GM12878 (cell line): ENCODE data around the gene P4HA2. TPM values are rescaled to one million over a fixed set of nuclear protein-coding genes. Genes with fewer than 3 reads are reported as not detected.

ENCODE experiments used
- ATAC-seq: fragments of 200-7000 bp; cut with Tn5 transposase; 3 replicates; pipeline ENCODE4 v1.9.1; 2020; ENCODE audit warnings: mild to moderate bottlenecking, moderate library complexity
- BruUV-seq: library from RNA; stranded (reverse); fragments of 400-500 nt; replicated peaks from 2 replicates; lab custom pipeline; 2021; lab: Mats Ljungman, UMichigan
- CTCF ChIA-PET: fragments of 300-600 bp; sonication (Branson Sonifier 250); formaldehyde crosslinking; extraction: SDS; loops from one replicate; lab custom pipeline; 2021; ENCODE audit warnings: inconsistent platforms; lab: Yijun Ruan, JAX
- POLR2A ChIA-PET: fragments of 350-600 bp; formaldehyde crosslinking; extraction: SDS; loops from one replicate; lab custom pipeline; 2021; ENCODE audit warnings: inconsistent platforms; lab: Charles Lee
- RAD21 ChIA-PET: fragments of 300-600 bp; sonication (Branson Sonifier 250); formaldehyde crosslinking; loops from one replicate; lab custom pipeline; 2023; ENCODE audit warnings: antibody characterized with exemption; ENCODE audit not compliant: unreplicated experiment; lab: Charles Lee
- SMC1A ChIA-PET: fragments of 300-600 bp; sonication (Branson Sonifier 250); formaldehyde crosslinking; loops from one replicate; lab custom pipeline; 2023; ENCODE audit not compliant: unreplicated experiment, uncharacterized antibody; lab: Charles Lee
- DNase-seq: peaks from one replicate; pipeline ENCODE4 v3.0.0-alpha.2; 2011; ENCODE audit warnings: low read depth, low spot score
- FAIRE-seq: peaks from 3 replicates; lab custom pipeline; 2011; peaks lifted over from hg19 to GRCh38; lab: Jason Lieb, UNC
- H2AFZ ChIP-seq: 2 replicates; pipeline ENCODE4 v1.6.0; 2011; ENCODE audit warnings: low read depth, low read length, control low read depth; ENCODE audit not compliant: control insufficient read depth
- H3K27ac ChIP-seq: 2 replicates; pipeline ENCODE4 v1.5.1; 2011; ENCODE audit warnings: control low read depth; ENCODE audit not compliant: control insufficient read depth, insufficient read depth
- H3K27me3 ChIP-seq, 2 experiments: replicated peaks in 1 of 2; 2 replicates each; pipeline versions ENCODE4 v1.6.0 to v1.6.1; 2011; ENCODE audit warnings: low read length in 1 of 2; ENCODE audit not compliant: control insufficient read depth in 2 of 2, insufficient read depth in 2 of 2
- H3K36me3 ChIP-seq, 2 experiments: 2 replicates each; pipeline ENCODE4 v1.5.1; 2011; ENCODE audit warnings: low read length in 1 of 2; ENCODE audit not compliant: control insufficient read depth in 2 of 2, insufficient read depth in 2 of 2
- H3K4me1 ChIP-seq: 2 replicates; pipeline ENCODE4 v1.6.1; 2011; ENCODE audit warnings: mild to moderate bottlenecking, low read length, moderate library complexity, mixed read lengths; ENCODE audit not compliant: control insufficient read depth, insufficient read depth
- H3K4me2 ChIP-seq: 2 replicates; pipeline ENCODE4 v1.6.0; 2011; ENCODE audit warnings: control low read depth; ENCODE audit not compliant: control insufficient read depth, insufficient read depth
- H3K4me3 ChIP-seq: fragments of 200-600 bp; sonication (generic); 2 replicates; pipeline ENCODE4 v1.5.1; 2016
- H3K79me2 ChIP-seq: 2 replicates; pipeline ENCODE4 v1.6.0; 2011; ENCODE audit warnings: low read length; ENCODE audit not compliant: control insufficient read depth, insufficient read depth
- H3K9ac ChIP-seq: 2 replicates; pipeline ENCODE4 v1.8.0; 2011; ENCODE audit warnings: low read length, control low read depth, mixed read lengths; ENCODE audit not compliant: control insufficient read depth, insufficient read depth
- H3K9me3 ChIP-seq: replicated peaks from 3 replicates; pipeline ENCODE4 v1.5.1; 2011; ENCODE audit warnings: mild to moderate bottlenecking, low read length; ENCODE audit not compliant: control insufficient read depth, insufficient read depth
- H4K20me1 ChIP-seq: 2 replicates; pipeline ENCODE4 v1.6.0; 2011; ENCODE audit not compliant: control insufficient read depth, insufficient read depth
- HDAC6 ChIP-seq: fragments of 200-600 bp; sonication (generic); IDR thresholded peaks from one replicate; pipeline ENCODE4 v1.8.0; 2017; ENCODE audit warnings: antibody characterized with exemption; ENCODE audit not compliant: unreplicated experiment
- MEF2B ChIP-seq: fragments of 450-650 bp; IDR thresholded peaks from 2 replicates; pipeline ENCODE4 v1.6.1; 2018; ENCODE audit warnings: mild to moderate bottlenecking, moderate library complexity; ENCODE audit not compliant: partially characterized antibody, poor library complexity, severe bottlenecking
- MTA2 ChIP-seq: fragments of 450-650 bp; IDR thresholded peaks from 2 replicates; pipeline ENCODE4 v1.6.1; 2016; ENCODE audit warnings: low read depth, mild to moderate bottlenecking, moderate library complexity
- NR2C1 ChIP-seq: fragments of 450-650 bp; IDR thresholded peaks from 2 replicates; pipeline ENCODE4 v1.6.1; 2017; ENCODE audit warnings: antibody characterized with exemption, mild to moderate bottlenecking, moderate library complexity
- RB1 ChIP-seq: fragments of 450-650 bp; formaldehyde crosslinking; IDR thresholded peaks from 2 replicates; pipeline ENCODE4 v1.6.1; 2017; ENCODE audit warnings: mild to moderate bottlenecking, borderline replicate concordance
- SUPT20H ChIP-seq: IDR thresholded peaks from 2 replicates; pipeline ENCODE4 v1.6.1; 2011; ENCODE audit warnings: low read depth, mild to moderate bottlenecking, low read length, moderate library complexity, borderline replicate concordance; ENCODE audit not compliant: control insufficient read depth
- ZBTB11 ChIP-seq: fragments of 450-650 bp; formaldehyde crosslinking; IDR thresholded peaks from 2 replicates; pipeline ENCODE4 v1.5.0; 2022; ENCODE audit warnings: mild to moderate bottlenecking, missing genetic modification characterization
- ZNF384 ChIP-seq: IDR thresholded peaks from 2 replicates; pipeline ENCODE4 v1.6.1; 2012; ENCODE audit warnings: low read depth, mild to moderate bottlenecking, low read length, improper control_type of control experiment, borderline replicate concordance
- ZNF622 ChIP-seq: fragments of 450-650 bp; IDR thresholded peaks from 2 replicates; pipeline ENCODE4 v1.6.1; 2017; ENCODE audit warnings: mild to moderate bottlenecking, inconsistent platforms
- WGBS: methylation state at CpG from one replicate; pipeline ENCODE4 v1.1.6; 2016; ENCODE audit warnings: low lambda C conversion rate; ENCODE audit not compliant: insufficient replicate concordance, insufficient coverage; ENCODE audit errors: missing lambda C conversion rate; 5-methylcytosine and 5-hydroxymethylcytosine counted together
- in situ Hi-C: fragments of 300-500 bp; cut with MboI; formaldehyde crosslinking; loops from 9 replicates; pipeline ENCODE4 v1.14.3; 2018; ENCODE audit warnings: mixed read lengths
- intact Hi-C: fragments of 100-400 bp; cut with micrococcal nuclease; formaldehyde crosslinking; loops from one replicate; pipeline ENCODE4 v1.14.2; 2022; ENCODE audit not compliant: unreplicated experiment
- polyA plus RNA-seq, 11 experiments: library from polyadenylated mRNA; depleted of rRNA in 4 of 11; unstranded in 6 of 11; stranded (reverse) in 5 of 11; fragments of >200 nt; fragmentation: Nextera tagmentation in 4 of 11; fragmentation: Illumina TruSeq in 1 of 11; extraction: Ambion mirVana in 4 of 11; extraction: Trizol in 1 of 11; gene quantifications; 1 replicate in 1 of 11; 2 replicates in 10 of 11; pipeline versions ENCODE4 v1.2.1 to v1.2.3, GENCODE V29; 2011 to 2016; ENCODE audit warnings: inconsistent platforms in 2 of 11, missing spikeins in 2 of 11, low read depth in 1 of 11
- total RNA-seq, 4 experiments: library from RNA; depleted of rRNA in 3 of 4; stranded (reverse); fragments of >200 nt in 3 of 4; fragmentation: Illumina TruSeq in 1 of 4; extraction: Trizol in 1 of 4; gene quantifications; 2 replicates each; pipeline versions ENCODE4 v1.2.1 to v1.2.3, GENCODE V29; 2013 to 2021

P4HA2 gene
- total and polyA plus RNA-seq, 10 of the 15 experiments (the other 5 are each of a cell fraction or from before 2014, with no cell fraction given) = 4.7 to 10.9 (median 7.5) TPM

- RAD21 ChIA-PET = no interaction called here
- WGBS = 68% methylated on average over 5 of the region's 5 CpGs
- no peaks in the 10 kb centered on the region for H4K20me1 ChIP-seq
- intact Hi-C loops = no loop called here
- no peaks in the 10 kb centered on the region for H3K36me3 ChIP-seq
- TF ChIP-seq MEF2B (no peak), ZBTB11 (CRISPR knock-in tag) (no peak), HDAC6 (no peak), MTA2 (no peak), NR2C1 (no peak), RB1 (no peak), SUPT20H (no peak), ZNF622 (no peak), ZNF384 (no peak)
- TF ChIP-seq, all 136 proteins: peak for 0
- ChIA-PET POLR2A (no interaction called here), SMC1A (no interaction called here), CTCF (interaction anchor here (0.8 kb wide), 1 partner anchor 8 kb away, joined by 4 read pairs; no protein-coding TSS in a partner anchor)
- Histone ChIP-seq H3K4me3 (no peak overlapping the region), H3K4me2 (no peak overlapping the region), H3K27ac (no peak overlapping the region), H3K9ac (no peak overlapping the region), H3K27me3 (no peaks in the 10 kb centered on the region), H3K79me2 (no peaks in the 10 kb centered on the region), H3K4me1 (peaks cover 2% of the 10 kb centered on the region; the same call in 1 of the 2 replicates), H2AFZ (no peak overlapping the region), H3K9me3 (no peaks in the 10 kb centered on the region)
- DNase-seq = no peak
- in situ Hi-C loops = no loop called here
- no TSS peak for BruUV-seq
- no peak for ATAC-seq
- no peak for FAIRE-seq
Observed at GRCh38 chr5:132198571-132198970, 29.1 kb downstream of the P4HA2 start.
